ENCODE measurements around the gene TPRG1. TPM values are rescaled to one million over a fixed set of nuclear protein-coding genes. Genes with fewer than 3 reads are reported as not detected.

Gene TPRG1
- total and polyA plus RNA-seq, 2 of the 4 experiments (the other 2 are of a cell fraction) = 0.17 TPM; not detected in 1

DNA sequence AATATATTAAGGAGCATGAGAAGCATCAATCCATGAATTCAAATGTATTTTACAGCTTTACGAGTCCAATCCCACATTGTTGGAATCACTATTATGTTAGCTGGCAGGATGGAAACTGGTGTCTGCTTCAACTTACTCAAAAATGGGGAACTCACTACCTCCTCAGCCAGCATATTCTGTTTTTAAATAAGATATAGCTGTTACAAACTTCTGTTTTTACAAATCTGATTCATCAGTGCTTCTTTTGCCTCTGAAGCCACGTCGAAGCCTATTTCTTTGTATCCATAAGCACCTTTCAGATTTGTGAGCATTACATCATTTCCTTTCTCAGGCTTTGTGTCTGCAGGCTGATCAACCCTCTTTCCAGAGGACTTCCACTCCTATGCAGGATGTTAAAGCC lies 105.9 kb downstream of the TPRG1 start:
- TF ChIP-seq NFE2L2 (IDR thresholded peaks at IDR 0.05; ENCODE audit: low read depth, low read length) = no peak
- no peak for TF ChIP-seq MAFK (IDR thresholded peaks at IDR 0.05; ENCODE audit: low read depth, low read length)
- TF ChIP-seq RAD21 (IDR thresholded peaks at IDR 0.05; ENCODE audit: low read length) = no peak
- no peak overlapping the region for H3K27ac ChIP-seq (ENCODE audit: insufficient read depth, low read length)
- peaks cover 3% of the 10 kb centered on the region; the same call in 1 of the 2 replicates for H3K4me1 ChIP-seq (ENCODE audit: control insufficient read depth, insufficient read depth, low read length)
- H3K4ac ChIP-seq (ENCODE audit: low read depth, low read length) = no peak overlapping the region
- POLR2A ChIA-PET (ENCODE audit: unreplicated experiment) = no interaction called here
- no peak overlapping the region for H3K4me2 ChIP-seq (ENCODE audit: low read depth, low read length)
- H2BK120ac ChIP-seq (ENCODE audit: low read depth, low read length) = no peak overlapping the region
- H3K27me3 ChIP-seq (ENCODE audit: control insufficient read depth, insufficient read depth, low read length) = no peaks in the 10 kb centered on the region
- no peak overlapping the region for H2AFZ ChIP-seq (replicated peaks; ENCODE audit: low read length, poor library complexity)
- H3K23ac ChIP-seq (ENCODE audit: low read depth, low read length) = no peak overlapping the region
- no peak overlapping the region for H3K14ac ChIP-seq (replicated peaks; ENCODE audit: low read depth, low read length)
- no peak overlapping the region for H3K56ac ChIP-seq (ENCODE audit: extremely low read depth, insufficient read depth, low read length)
- no peak overlapping the region for H3K4me3 ChIP-seq (ENCODE audit: insufficient read depth, low read depth, low read length)
- H2AK9ac ChIP-seq (replicated peaks; ENCODE audit: low read depth, low read length, poor library complexity) = no peak overlapping the region
- H4K8ac ChIP-seq (ENCODE audit: low read depth in 2 of 2, low read length in 2 of 2) = no peak overlapping the region
- no peak overlapping the region for H3K9ac ChIP-seq (ENCODE audit: low read depth, low read length)
- in situ Hi-C loops (cut with MboI; ENCODE audit: low sequenced_read_pairs) (no loop called here), intact Hi-C loops (cut with micrococcal nuclease) (no loop called here), dilution Hi-C loops (cut with HindIII; ENCODE audit: low sequenced_read_pairs, unreplicated experiment) (no loop called here)
- H2AK5ac ChIP-seq (ENCODE audit: low read depth, low read length) = no peak overlapping the region
- H4K5ac ChIP-seq (ENCODE audit: low read depth, low read length) = no peak overlapping the region
- no peaks in the 10 kb centered on the region for H3K79me1 ChIP-seq (ENCODE audit: low read depth in 1 of 2, low read length in 2 of 2)
- DNase-seq (no peak), ATAC-seq (ENCODE audit: low read depth) (no peak)
- no peak overlapping the region for H2BK5ac ChIP-seq (ENCODE audit: low read depth, low read length, poor library complexity, severe bottlenecking)
- BruUV-seq (replicated peaks) = no TSS peak
- H3K9me3 ChIP-seq (ENCODE audit: control insufficient read depth, insufficient read depth, low read length) = no peaks in the 10 kb centered on the region
- H4K20me1 ChIP-seq (ENCODE audit: insufficient read depth, low read length) = no peaks in the 10 kb centered on the region
- no peak overlapping the region for H3K18ac ChIP-seq (ENCODE audit: low read depth, low read length)
- no peak overlapping the region for H2BK15ac ChIP-seq (ENCODE audit: low read depth, low read length)
- no peak overlapping the region for H2BK20ac ChIP-seq (ENCODE audit: low read depth, low read length)
- CTCF ChIA-PET = interaction anchor here (0.6 to 0.8 kb wide), 2 partner anchors 119 to 671 kb away, joined by 3 to 4 read pairs; no protein-coding TSS in a partner anchor
- H3K36me3 ChIP-seq (ENCODE audit: control insufficient read depth, insufficient read depth, low read length) = no peaks in the 10 kb centered on the region
- H3K9me1 ChIP-seq (ENCODE audit: insufficient read depth, low read length) = no peaks in the 10 kb centered on the region; the same call in 1 of the 2 replicates
- WGBS, 2 experiments (ENCODE audit: extremely low coverage in 2 of 2, insufficient read length in 1 of 2) = 86% methylated on average over 2 of the region's 3 CpGs; no CpG with 5 or more reads in 1 of the 2 experiments
- no peak overlapping the region for H4K91ac ChIP-seq (ENCODE audit: insufficient read depth, low read depth, low read length)
